ENCODE results near the gene GSTM5. TPM values are rescaled to one million over a fixed set of nuclear protein-coding genes. Genes with fewer than 3 reads are reported as not detected.
A peak's percentile ranks its signal among the peaks of the same experiment; 100 is the strongest.
"Not testable (repeated sequence)": the region's sequence is repeated elsewhere in the genome, so short reads cannot be mapped to it uniquely, and the experiment has no call there.

Gene GSTM5
- total RNA-seq, result 1 to 10 TPM; 2.8 to 5.4 (median 3.0) TPM

DNA sequence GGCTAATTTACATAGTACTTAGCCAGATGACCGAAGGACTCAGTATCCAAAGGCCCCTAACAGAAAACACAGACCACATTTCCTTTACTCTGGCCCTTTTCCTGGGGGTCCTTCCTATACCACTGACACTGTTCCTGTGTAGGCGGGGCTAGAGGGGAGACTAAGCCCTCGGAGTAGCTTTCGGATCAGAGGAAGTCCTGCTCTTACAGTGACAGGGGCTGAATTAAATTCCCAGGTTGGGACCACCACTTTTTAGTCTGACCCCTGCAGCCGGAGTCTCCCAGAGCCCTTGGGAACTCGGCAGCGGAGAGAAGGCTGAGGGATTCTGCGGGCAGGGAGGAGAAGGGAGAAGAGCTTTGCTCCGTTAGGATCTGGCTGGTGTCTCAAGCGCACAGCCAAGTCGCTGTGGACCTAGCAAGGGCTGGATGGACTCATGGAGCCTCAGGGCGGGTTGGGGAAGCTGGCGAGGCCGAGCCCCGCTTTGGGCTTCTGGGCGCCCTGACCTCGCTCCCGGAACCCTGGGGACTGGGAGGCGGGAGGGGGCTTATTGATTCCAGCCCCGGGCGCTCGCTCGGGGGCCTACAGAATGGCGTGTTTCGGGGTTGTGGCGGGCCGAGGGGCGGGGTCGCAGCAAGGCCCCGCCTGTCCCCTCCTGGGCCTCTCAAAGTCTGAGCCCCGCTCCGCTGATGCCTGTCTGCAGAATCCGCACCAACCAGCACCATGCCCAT, at the start of gene GSTM5:
GSTM5 (plus strand) TSS at position 659 of the 728 bp plus-strand sequence; CDS start at position 721, 62 bp downstream.
- H3K27me3 ChIP-seq; DNase-seq; H3K36me3 ChIP-seq; H3K4me1 ChIP-seq; intact Hi-C loops (cut with DNase I); H3K9me3 ChIP-seq; H3K27ac ChIP-seq: not testable (repeated sequence)
- WGBS, 2 donors, result 39 to 53% methylated on average over 8 to 19 of the region's 33 CpGs
- H3K4me3 ChIP-seq (replicated peaks in 1 of 3), result peak within 1 kb of the TSS in 1 of 3 donors; percentile 12

DNA sequence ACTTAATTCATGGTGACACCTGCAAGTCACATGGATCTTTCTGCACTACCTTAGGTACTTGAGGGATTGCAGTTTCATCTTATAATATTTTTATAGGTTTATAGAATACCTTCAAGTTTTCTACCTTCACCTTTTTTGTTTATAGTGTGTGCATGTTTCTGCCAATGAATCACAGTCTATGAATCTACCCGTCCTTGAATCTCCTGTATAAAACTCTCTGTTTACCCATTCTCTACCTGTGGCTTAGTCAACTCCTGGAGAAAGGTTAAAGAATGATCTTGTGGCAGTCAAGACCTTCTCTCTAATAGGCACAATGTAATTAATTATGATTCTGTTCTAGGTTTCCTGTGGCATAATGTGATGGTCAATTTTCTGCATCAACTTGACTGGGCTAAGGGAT, 47.4 kb upstream of the GSTM5 start:
- intact Hi-C loops (cut with DNase I), result no loop called here
- Histone ChIP-seq H3K4me1 (peaks cover 12 to 16% of the 10 kb centered on the region in 2 donors), H3K36me3 (no peaks in the 10 kb centered on the region), H3K4me3 (replicated peaks in 1 of 3) (no peak overlapping the region), H3K9me3 (no peaks in the 10 kb centered on the region), H3K27me3 (no peaks in the 10 kb centered on the region), H3K27ac (no peak overlapping the region)
- no peak for DNase-seq
- TF ChIP-seq, protein P1, sequence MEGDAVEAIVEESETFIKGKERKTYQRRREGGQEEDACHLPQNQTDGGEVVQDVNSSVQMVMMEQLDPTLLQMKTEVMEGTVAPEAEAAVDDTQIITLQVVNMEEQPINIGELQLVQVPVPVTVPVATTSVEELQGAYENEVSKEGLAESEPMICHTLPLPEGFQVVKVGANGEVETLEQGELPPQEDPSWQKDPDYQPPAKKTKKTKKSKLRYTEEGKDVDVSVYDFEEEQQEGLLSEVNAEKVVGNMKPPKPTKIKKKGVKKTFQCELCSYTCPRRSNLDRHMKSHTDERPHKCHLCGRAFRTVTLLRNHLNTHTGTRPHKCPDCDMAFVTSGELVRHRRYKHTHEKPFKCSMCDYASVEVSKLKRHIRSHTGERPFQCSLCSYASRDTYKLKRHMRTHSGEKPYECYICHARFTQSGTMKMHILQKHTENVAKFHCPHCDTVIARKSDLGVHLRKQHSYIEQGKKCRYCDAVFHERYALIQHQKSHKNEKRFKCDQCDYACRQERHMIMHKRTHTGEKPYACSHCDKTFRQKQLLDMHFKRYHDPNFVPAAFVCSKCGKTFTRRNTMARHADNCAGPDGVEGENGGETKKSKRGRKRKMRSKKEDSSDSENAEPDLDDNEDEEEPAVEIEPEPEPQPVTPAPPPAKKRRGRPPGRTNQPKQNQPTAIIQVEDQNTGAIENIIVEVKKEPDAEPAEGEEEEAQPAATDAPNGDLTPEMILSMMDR (IDR thresholded peaks at IDR 0.05), result no peak
- no peak for TF ChIP-seq POLR2A (IDR thresholded peaks at IDR 0.05)
- 34 to 91% methylated on average over 1 of the region's 1 CpG for whole genome bisulfite sequencing, 2 donors

DNA sequence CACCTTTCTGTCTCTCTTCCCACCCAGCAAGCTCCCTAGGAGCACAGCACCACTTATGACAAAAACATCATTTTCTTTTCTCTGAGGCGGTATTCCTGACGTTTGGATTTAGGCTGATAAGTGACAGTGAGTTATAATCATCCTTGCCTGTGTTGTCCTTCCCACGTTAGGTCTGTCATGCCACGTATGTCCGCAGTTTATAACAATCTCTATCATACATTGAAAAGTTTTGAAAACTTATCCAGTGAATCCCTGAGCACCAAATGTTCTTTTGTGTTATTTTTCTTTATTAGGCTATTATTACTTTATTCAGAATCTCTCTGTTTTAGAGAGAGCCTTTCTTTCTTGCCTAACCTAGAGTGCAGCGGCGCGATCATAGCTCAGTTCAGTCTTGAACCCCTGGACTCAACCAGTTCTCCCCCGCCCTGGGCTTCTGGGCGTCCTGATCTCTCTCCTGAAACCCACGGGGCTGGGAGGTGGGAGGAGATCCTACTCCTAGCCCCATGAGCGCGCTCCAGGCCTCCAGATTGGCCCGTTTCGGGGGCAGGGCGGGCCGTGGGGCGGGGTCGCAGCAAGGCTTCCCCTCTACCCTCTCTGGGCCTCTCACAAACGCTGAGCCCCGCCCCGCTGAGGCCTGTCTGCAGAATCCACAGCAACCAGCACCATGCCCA, 44.5 kb upstream of the GSTM5 start, which contains the start of gene GSTM2:
GSTM2 (plus strand) TSS at position 606 of the 671 bp plus-strand sequence; CDS start at position 665, 59 bp downstream.
- peak in 1 of 2 donors; percentile 64 for TF ChIP-seq POLR2A (IDR thresholded peaks at IDR 0.05)
- TF ChIP-seq, protein P1 (IDR thresholded peaks at IDR 0.05), result no peak
- Histone ChIP-seq H3K4me1 (peaks cover 4 to 6% of the 10 kb centered on the region in 2 donors), H3K36me3 (no peaks in the 10 kb centered on the region), H3K27ac (peak within 1 kb of the TSS; percentile 4 to 10 (median 6)), H3K4me3 (replicated peaks in 1 of 3) (peak within 1 kb of the TSS in 1 of 3 donors; percentile 35), H3K27me3 (no peaks in the 10 kb centered on the region), H3K9me3 (no peaks in the 10 kb centered on the region)
- WGBS, 2 donors, result 14 to 21% methylated on average over 16 to 22 of the region's 22 CpGs
- intact Hi-C loops (cut with DNase I), result no loop called here
- peak; percentile 94 to 97 for DNase-seq

DNA sequence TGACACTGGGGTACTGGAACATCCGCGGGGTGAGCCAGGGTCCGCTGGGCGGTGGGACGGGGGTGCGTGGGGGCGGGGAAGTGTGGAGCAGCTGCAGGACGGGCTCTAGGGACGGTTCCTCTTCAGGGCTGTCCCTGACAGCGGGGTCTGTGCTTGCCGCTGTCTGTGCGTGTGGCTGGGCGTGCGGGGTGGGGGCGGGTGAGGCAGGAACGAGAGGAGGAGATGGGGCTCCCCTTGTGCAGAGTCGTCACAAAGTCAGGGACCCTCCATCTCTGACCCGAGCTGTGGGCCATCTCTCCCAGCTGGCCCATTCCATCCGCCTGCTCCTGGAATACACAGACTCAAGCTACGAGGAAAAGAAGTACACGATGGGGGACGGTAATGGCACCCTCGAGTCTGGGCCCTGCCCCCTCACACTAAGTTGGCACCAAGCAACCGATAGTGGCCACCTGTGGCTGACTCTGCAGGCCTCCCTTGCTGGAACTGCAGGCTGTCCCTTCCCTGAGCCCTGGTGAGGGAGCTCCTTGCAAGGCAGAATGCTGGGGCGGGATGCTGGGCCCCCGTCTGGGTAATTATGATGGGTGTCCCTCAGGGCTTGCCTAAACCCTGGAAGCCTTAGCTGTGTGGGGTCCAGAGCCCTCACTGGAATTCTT, 43.8 kb upstream of the GSTM5 start:
- peak overlapping the region; percentile 4 to 10 (median 6) for H3K27ac ChIP-seq
- 12 to 13% methylated on average over 15 to 21 of the region's 26 CpGs for WGBS, 2 donors
- TF ChIP-seq, protein P1 (IDR thresholded peaks at IDR 0.05), result no peak
- no peak for TF ChIP-seq POLR2A (IDR thresholded peaks at IDR 0.05)
- H3K9me3 ChIP-seq, result no peaks in the 10 kb centered on the region
- peaks cover 4 to 6% of the 10 kb centered on the region in 2 donors for H3K4me1 ChIP-seq
- H3K27me3 ChIP-seq, result no peaks in the 10 kb centered on the region
- peak in 1 of 2 donors; percentile 21 for DNase-seq
- intact Hi-C loops (cut with DNase I), result no loop called here
- H3K36me3 ChIP-seq, result peaks cover 0 to 3% of the 10 kb centered on the region in 2 donors
- peak overlapping the region in 1 of 3 donors; percentile 35 for H3K4me3 ChIP-seq (replicated peaks in 1 of 3)

DNA sequence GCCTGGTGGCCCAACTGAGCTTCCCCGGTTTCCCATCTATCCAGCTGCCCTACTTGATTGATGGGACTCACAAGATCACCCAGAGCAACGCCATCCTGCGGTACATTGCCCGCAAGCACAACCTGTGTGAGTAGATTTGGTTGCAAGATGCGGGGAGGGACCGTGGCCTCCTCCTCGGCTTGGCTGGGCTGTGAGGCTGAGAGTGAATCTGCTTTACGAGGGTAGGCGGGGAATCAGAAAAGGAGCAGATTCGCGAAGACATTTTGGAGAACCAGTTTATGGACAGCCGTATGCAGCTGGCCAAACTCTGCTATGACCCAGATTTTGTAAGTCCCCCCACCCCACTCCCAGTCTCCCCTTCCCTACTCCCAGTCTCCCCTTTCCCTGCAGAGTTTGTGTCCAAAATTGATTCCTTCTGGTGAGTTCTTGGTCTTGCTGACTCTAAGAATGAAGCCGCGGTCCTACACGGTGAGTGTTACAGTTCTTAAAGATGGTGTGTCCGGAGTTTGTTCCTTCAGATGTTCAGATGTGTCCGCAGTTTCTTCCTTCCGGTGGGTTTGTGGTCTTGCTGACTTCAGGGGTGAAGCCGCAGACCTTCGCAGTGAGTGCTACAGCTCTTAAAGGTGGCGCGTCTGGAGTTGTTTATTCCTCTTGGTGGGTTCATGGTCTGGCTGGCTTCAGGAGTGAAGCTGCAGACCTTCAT, 42.7 kb upstream of the GSTM5 start:
- H3K9me3 ChIP-seq, result no peaks in the 10 kb centered on the region
- H3K4me1 ChIP-seq, result peaks cover 4 to 6% of the 10 kb centered on the region in 2 donors
- no peak overlapping the region for H3K27ac ChIP-seq
- DNase-seq, result no peak
- 96 to 97% methylated on average over 21 to 22 of the region's 22 CpGs for WGBS, 2 donors
- no peaks in the 10 kb centered on the region for H3K27me3 ChIP-seq
- H3K36me3 ChIP-seq, result peaks cover 0 to 9% of the 10 kb centered on the region in 2 donors
- no peak overlapping the region for H3K4me3 ChIP-seq (replicated peaks in 1 of 3)
- intact Hi-C loops (cut with DNase I), result no loop called here
- TF ChIP-seq, protein P1 (IDR thresholded peaks at IDR 0.05), result no peak
- no peak for TF ChIP-seq POLR2A (IDR thresholded peaks at IDR 0.05)

DNA sequence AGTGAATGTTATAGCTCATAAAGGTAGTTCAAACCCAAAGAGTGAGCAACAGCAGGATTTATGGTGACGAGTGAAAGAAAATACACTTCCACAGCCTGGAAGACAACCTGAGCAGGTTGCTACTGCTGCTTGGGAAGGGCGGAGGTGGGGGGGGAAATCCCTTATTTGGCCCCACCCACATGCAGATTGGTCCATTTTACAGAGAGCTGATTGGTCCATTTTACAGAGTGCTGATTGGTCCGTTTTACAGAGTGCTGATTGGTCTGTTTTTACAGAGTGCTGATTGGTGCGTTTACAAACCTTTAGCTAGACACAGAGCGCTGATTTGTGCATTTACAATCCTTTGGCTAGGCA, 42.1 kb upstream of the GSTM5 start:
- 92 to 95% methylated on average over 4 of the region's 5 CpGs for WGBS, 2 donors
- H3K9me3 ChIP-seq; DNase-seq; H3K36me3 ChIP-seq; H3K4me3 ChIP-seq (replicated peaks in 1 of 3); intact Hi-C loops (cut with DNase I); H3K27ac ChIP-seq; H3K27me3 ChIP-seq; H3K4me1 ChIP-seq: not testable (repeated sequence)

Data from thyroid gland (tissue), 4 donors.